Central memory CD8-positive, alpha-beta T cell (primary cell): Measurements from ENCODE around the gene POLR2L.
A peak's percentile ranks its signal among the peaks of the same experiment; 100 is the strongest.

Experiments used
- ATAC-seq: fragments of 150-1000 bp; cut with Tn5 transposase; replicated peaks from 2 replicates; pipeline ENCODE4 v1.10.0; 2022; ENCODE audit warnings: mild to moderate bottlenecking, moderate FRiP score, moderate number of reproducible peaks; ENCODE audit not compliant: poor library complexity, severe bottlenecking; ENCODE audit errors: extremely low read depth
- DNase-seq, 2 donors: peaks; one replicate each; pipeline ENCODE4 v3.0.0; 2021; ENCODE audit warnings: low spot score in 2 of 2
- H3K27ac Mint-ChIP-seq: one replicate; pipeline ENCODE4 v1.8.0; 2022; ENCODE audit warnings: low read depth, mild to moderate bottlenecking, moderate library complexity, mixed read lengths
- H3K27me3 Mint-ChIP-seq: one replicate; pipeline ENCODE4 v1.8.0; 2022; ENCODE audit warnings: mixed read lengths
- H3K36me3 Mint-ChIP-seq: one replicate; pipeline ENCODE4 v1.8.0; 2022; ENCODE audit warnings: mild to moderate bottlenecking, moderate library complexity, mixed read lengths; ENCODE audit not compliant: insufficient read depth
- H3K4me1 Mint-ChIP-seq: one replicate; pipeline ENCODE4 v1.8.0; 2022; ENCODE audit warnings: mixed read lengths
- H3K4me3 Mint-ChIP-seq: one replicate; pipeline ENCODE4 v1.8.0; 2022; ENCODE audit warnings: mild to moderate bottlenecking, moderate library complexity, mixed read lengths
- H3K9me3 Mint-ChIP-seq: one replicate; pipeline ENCODE4 v1.8.0; 2022; ENCODE audit warnings: mixed read lengths

POLR2L gene

GRCh38 chr11:829847-830294 lies 12.5 kb downstream of the POLR2L start:
- DNase-seq (no peak), ATAC-seq (peak; percentile 3)
- no peaks in the 10 kb centered on the region for H3K9me3 Mint-ChIP-seq
- peaks cover 31% of the 10 kb centered on the region for H3K27me3 Mint-ChIP-seq
- H3K36me3 Mint-ChIP-seq = peaks cover 4% of the 10 kb centered on the region
- H3K4me3 Mint-ChIP-seq = peak overlapping the region; percentile 73
- H3K27ac Mint-ChIP-seq = no peak overlapping the region
- H3K4me1 Mint-ChIP-seq = peaks cover 16% of the 10 kb centered on the region

- H3K27ac Mint-ChIP-seq = no peak overlapping the region
- peaks cover 31% of the 10 kb centered on the region for H3K27me3 Mint-ChIP-seq
- peaks cover 16% of the 10 kb centered on the region for H3K4me1 Mint-ChIP-seq
- H3K36me3 Mint-ChIP-seq = peaks cover 7% of the 10 kb centered on the region
- peak overlapping the region; percentile 73 for H3K4me3 Mint-ChIP-seq
- no peak for ATAC-seq
- no peak for DNase-seq
- H3K9me3 Mint-ChIP-seq = no peaks in the 10 kb centered on the region
Measured at GRCh38 chr11:829176-829846, 13.0 kb downstream of the POLR2L start.

GRCh38 chr11:828506-829175 lies 13.7 kb downstream of the POLR2L start:
- Mint-ChIP-seq H3K9me3 (no peaks in the 10 kb centered on the region), H3K36me3 (peaks cover 11% of the 10 kb centered on the region), H3K27me3 (peaks cover 31% of the 10 kb centered on the region), H3K4me1 (peaks cover 16% of the 10 kb centered on the region), H3K27ac (no peak overlapping the region), H3K4me3 (peak overlapping the region; percentile 73)
- DNase-seq (no peak), ATAC-seq (no peak)

GRCh38 chr11:827897-828192 lies 14.5 kb downstream of the POLR2L start, which contains the start of gene CRACR2B:
Gene CRACR2B (plus strand): TSS chr11:827919. CDS start chr11:828608, 689 bp downstream.
- Mint-ChIP-seq H3K27ac (no peak within 1 kb of the TSS), H3K27me3 (peaks cover 31% of the 10 kb centered on the region), H3K4me3 (peak within 1 kb of the TSS; percentile 73), H3K9me3 (no peaks in the 10 kb centered on the region), H3K4me1 (peaks cover 16% of the 10 kb centered on the region), H3K36me3 (peaks cover 13% of the 10 kb centered on the region)
- DNase-seq (no peak), ATAC-seq (no peak)

- H3K4me3 Mint-ChIP-seq = peak overlapping the region; percentile 73
- no peak for ATAC-seq
- H3K36me3 Mint-ChIP-seq = peaks cover 16% of the 10 kb centered on the region
- H3K9me3 Mint-ChIP-seq = no peaks in the 10 kb centered on the region
- peaks cover 17% of the 10 kb centered on the region for H3K4me1 Mint-ChIP-seq
- no peak for DNase-seq
- no peak overlapping the region for H3K27ac Mint-ChIP-seq
- peaks cover 31% of the 10 kb centered on the region for H3K27me3 Mint-ChIP-seq
Measured at GRCh38 chr11:827146-827896, 15.0 kb downstream of the POLR2L start.

- peaks cover 19% of the 10 kb centered on the region for H3K36me3 Mint-ChIP-seq
- H3K27ac Mint-ChIP-seq = no peak overlapping the region
- no peak for ATAC-seq
- H3K9me3 Mint-ChIP-seq = no peaks in the 10 kb centered on the region
- DNase-seq = no peak
- H3K4me1 Mint-ChIP-seq = peaks cover 23% of the 10 kb centered on the region
- peak overlapping the region; percentile 65 for H3K4me3 Mint-ChIP-seq
- peaks cover 29% of the 10 kb centered on the region for H3K27me3 Mint-ChIP-seq
Measured at GRCh38 chr11:826836-827145, 15.5 kb downstream of the POLR2L start.

- Mint-ChIP-seq H3K36me3 (peaks cover 19% of the 10 kb centered on the region), H3K27me3 (peaks cover 24% of the 10 kb centered on the region), H3K27ac (no peak overlapping the region), H3K4me1 (peaks cover 26% of the 10 kb centered on the region), H3K4me3 (peak overlapping the region; percentile 65), H3K9me3 (no peaks in the 10 kb centered on the region)
- DNase-seq (no peak), ATAC-seq (no peak)
Measured at GRCh38 chr11:826227-826621, 16.1 kb downstream of the POLR2L start.

- no peak for DNase-seq
- Mint-ChIP-seq H3K9me3 (no peaks in the 10 kb centered on the region), H3K27ac (no peak overlapping the region), H3K4me3 (peak overlapping the region; percentile 18), H3K36me3 (peaks cover 19% of the 10 kb centered on the region), H3K4me1 (peaks cover 33% of the 10 kb centered on the region), H3K27me3 (peaks cover 24% of the 10 kb centered on the region)
- no peak for ATAC-seq
Measured at GRCh38 chr11:825366-826226, 16.7 kb downstream of the POLR2L start.

- ATAC-seq = no peak
Measured at GRCh38 chr11:824942-825341, 17.4 kb downstream of the POLR2L start.

GRCh38 chr11:824292-824880 lies 17.9 kb downstream of the POLR2L start:
- Mint-ChIP-seq H3K36me3 (peaks cover 23% of the 10 kb centered on the region), H3K4me1 (peaks cover 36% of the 10 kb centered on the region), H3K9me3 (no peaks in the 10 kb centered on the region), H3K4me3 (no peak overlapping the region), H3K27ac (no peak overlapping the region), H3K27me3 (peaks cover 21% of the 10 kb centered on the region)
- no peak for ATAC-seq
- DNase-seq = no peak

More at GRCh38 chr11:824942-825341, 17.4 kb downstream of the POLR2L start:
- DNase-seq = no peak
- Mint-ChIP-seq H3K9me3 (no peaks in the 10 kb centered on the region), H3K4me3 (peak overlapping the region; percentile 18), H3K27me3 (peaks cover 24% of the 10 kb centered on the region), H3K36me3 (peaks cover 23% of the 10 kb centered on the region), H3K27ac (no peak overlapping the region), H3K4me1 (peaks cover 38% of the 10 kb centered on the region)

GRCh38 chr11:823441-824291 lies 18.7 kb downstream of the POLR2L start:
- H3K9me3 Mint-ChIP-seq = no peaks in the 10 kb centered on the region
- H3K36me3 Mint-ChIP-seq = peaks cover 25% of the 10 kb centered on the region
- no peak overlapping the region for H3K4me3 Mint-ChIP-seq
- DNase-seq (no peak), ATAC-seq (no peak)
- H3K27ac Mint-ChIP-seq = no peak overlapping the region
- H3K27me3 Mint-ChIP-seq = peaks cover 14% of the 10 kb centered on the region
- H3K4me1 Mint-ChIP-seq = peaks cover 30% of the 10 kb centered on the region
